ENCODE data around the gene ERCC5. TPM values are rescaled to one million over a fixed set of nuclear protein-coding genes. Genes with fewer than 3 reads are reported as not detected.
A peak's percentile ranks its signal among the peaks of the same experiment; 100 is the strongest.

ERCC5 gene
- total RNA-seq, 1 donor, result 94.1 TPM

DNA sequence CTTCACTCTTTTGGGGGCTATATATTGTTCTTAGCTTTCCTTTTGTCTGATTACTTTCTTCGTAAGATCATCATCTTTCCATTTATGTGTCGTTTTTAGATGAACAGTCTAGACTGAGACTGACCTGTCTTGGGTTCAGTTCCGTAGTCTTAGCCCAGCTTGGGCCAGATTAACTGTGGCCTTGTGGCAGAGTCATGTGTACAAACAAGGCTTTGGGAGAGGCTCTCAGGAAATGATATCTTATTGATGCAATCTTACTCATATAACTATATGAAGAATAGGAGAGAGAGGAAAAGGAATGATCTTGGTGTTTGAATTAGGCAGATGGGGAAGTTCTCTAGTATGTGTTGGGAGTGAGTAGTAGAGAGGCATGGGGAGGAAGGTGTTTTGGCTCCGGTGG, 6.8 kb upstream of the ERCC5 start:
- DNase-seq (ENCODE audit: low read depth), result peak; percentile 14
- no peak overlapping the region for H3K4me3 ChIP-seq (ENCODE audit: low read depth, low read length)
- TF ChIP-seq, protein P1, sequence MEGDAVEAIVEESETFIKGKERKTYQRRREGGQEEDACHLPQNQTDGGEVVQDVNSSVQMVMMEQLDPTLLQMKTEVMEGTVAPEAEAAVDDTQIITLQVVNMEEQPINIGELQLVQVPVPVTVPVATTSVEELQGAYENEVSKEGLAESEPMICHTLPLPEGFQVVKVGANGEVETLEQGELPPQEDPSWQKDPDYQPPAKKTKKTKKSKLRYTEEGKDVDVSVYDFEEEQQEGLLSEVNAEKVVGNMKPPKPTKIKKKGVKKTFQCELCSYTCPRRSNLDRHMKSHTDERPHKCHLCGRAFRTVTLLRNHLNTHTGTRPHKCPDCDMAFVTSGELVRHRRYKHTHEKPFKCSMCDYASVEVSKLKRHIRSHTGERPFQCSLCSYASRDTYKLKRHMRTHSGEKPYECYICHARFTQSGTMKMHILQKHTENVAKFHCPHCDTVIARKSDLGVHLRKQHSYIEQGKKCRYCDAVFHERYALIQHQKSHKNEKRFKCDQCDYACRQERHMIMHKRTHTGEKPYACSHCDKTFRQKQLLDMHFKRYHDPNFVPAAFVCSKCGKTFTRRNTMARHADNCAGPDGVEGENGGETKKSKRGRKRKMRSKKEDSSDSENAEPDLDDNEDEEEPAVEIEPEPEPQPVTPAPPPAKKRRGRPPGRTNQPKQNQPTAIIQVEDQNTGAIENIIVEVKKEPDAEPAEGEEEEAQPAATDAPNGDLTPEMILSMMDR (IDR thresholded peaks at IDR 0.05; ENCODE audit: insufficient read depth, low read depth, low read length), result no peak

DNA sequence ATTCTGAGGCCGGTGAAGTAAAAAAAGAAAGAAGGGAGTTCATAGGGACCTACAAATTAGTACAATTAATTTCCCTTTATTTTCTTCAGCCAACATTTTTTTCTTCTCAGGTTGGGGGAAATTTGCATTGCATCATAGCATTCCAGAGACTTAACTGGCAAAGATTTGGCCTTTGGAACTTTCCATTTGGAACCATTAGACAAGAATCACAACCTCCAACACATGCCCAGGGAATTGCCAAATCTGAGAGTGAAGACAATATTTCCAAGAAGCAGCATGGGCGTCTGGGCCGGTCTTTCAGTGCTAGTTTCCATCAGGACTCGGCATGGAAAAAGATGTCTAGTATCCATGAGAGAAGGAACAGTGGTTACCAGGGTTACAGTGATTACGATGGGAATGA, 6.4 kb upstream of the ERCC5 start:
- TF ChIP-seq, protein P1 (IDR thresholded peaks at IDR 0.05; ENCODE audit: insufficient read depth, low read depth, low read length), result no peak
- no peak overlapping the region for H3K4me3 ChIP-seq (ENCODE audit: low read depth, low read length)
- peak; percentile 64 for DNase-seq (ENCODE audit: low read depth)

DNA sequence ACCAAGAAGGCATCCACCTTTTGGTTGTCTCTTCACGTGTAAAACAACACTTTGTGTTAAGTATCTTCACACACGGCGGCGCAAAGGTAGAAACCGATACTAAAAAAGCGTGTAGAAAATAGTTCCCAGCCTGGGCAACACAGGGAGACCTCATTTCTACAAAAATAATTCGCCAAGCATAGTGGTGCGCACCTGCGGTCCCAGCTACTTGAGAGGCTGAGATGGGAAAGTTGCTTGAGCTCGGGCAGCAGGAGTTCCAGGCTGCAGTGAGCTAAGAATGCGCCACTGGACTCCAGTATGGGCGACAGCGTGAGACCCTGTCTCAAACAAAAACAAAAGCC, 573 bp upstream of the ERCC5 start:
- peak overlapping the region; percentile 99 for H3K4me3 ChIP-seq (ENCODE audit: low read depth, low read length)
- no peak for DNase-seq (ENCODE audit: low read depth)
- TF ChIP-seq, protein P1 (IDR thresholded peaks at IDR 0.05; ENCODE audit: insufficient read depth, low read depth, low read length), result no peak

DNA sequence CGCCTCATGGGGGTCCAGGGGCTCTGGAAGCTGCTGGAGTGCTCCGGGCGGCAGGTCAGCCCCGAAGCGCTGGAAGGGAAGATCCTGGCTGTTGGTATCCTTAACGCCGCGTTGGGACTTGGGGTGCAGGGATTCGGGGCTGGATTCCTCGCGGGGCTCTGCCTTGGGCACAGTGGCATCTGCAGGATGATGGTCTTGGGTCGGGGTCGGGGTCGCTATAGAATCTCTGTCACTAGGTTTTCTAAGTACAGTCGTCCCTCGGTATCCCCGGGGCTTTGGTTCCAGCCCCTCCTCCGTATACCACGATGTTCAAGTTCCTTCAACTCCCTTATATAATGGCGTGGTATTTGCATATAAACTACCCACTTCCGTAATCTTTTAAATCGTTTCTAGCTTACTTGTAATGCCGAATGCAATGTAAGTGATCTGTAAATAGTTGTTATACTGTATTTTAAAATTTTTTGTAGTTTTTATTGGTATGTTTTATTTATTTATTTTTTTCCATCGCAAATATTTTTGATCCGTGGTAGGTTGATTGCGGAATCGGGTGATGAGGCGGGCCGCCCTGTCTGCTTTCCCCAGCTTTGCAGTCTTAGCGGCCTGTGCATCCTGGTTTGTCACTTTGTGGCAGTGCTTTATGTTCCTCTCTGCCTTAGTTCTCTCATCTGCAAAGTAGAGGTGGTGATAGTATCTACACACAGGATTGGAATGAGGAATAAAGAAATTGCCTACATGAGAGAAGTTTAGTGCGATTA, 606 bp downstream of the ERCC5 start:
- TF ChIP-seq, protein P1 (IDR thresholded peaks at IDR 0.05; ENCODE audit: insufficient read depth, low read depth, low read length), result no peak
- peak; percentile 55 for DNase-seq (ENCODE audit: low read depth)

DNA sequence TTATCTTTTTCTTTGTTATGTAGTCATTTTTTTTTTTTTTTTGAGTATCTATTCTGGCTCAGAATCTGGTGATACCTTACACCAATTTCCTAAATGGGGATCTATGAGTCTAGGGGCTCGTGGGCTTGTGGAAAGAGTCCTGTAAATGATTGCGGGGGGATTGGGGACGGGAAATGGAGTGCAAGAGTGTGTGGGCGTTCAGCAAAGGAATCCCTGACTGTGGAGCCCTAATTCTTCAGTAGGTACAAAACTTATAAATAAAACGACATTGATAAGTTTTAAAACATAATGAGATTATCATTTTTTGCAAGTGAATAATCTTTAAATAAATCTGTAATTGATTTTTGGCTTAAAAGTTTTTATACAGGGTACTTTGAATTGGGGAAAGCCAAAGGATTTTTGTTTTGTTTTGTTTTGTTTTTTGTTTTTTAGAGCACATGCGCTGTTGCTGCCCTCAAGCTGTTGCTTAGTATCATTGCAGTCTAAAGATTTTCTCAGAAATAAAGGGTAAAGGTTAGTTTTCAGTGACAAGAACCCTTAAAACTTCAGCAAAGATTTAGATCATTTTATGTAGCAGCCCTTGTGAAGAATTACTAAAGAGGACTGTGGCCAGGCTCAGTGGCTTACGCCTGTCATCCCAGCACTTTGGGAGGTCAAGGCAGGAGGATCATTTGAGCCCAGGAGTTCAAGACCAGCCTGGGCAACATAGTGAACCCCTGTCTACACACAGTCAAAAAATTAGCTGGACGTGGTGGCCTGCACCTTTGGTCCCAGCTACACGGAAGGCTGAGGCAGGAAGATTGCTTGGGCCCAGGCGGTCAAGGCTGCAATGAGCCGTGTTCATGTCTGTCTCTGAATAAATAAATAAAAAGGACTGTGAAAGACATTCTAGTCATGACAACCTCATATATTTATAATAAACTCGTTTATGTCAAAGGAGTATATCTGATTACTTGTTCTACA, 1.7 kb downstream of the ERCC5 start:
- peak overlapping the region; percentile 99 for H3K4me3 ChIP-seq (ENCODE audit: low read depth, low read length)
- DNase-seq (ENCODE audit: low read depth), result peak; percentile 60
- TF ChIP-seq, protein P1 (IDR thresholded peaks at IDR 0.05; ENCODE audit: insufficient read depth, low read depth, low read length), result peak; percentile 74

More for the DNA sequence above, 606 bp downstream of the ERCC5 start:
- H3K4me3 ChIP-seq (ENCODE audit: low read depth, low read length), result peak overlapping the region; percentile 99

DNA sequence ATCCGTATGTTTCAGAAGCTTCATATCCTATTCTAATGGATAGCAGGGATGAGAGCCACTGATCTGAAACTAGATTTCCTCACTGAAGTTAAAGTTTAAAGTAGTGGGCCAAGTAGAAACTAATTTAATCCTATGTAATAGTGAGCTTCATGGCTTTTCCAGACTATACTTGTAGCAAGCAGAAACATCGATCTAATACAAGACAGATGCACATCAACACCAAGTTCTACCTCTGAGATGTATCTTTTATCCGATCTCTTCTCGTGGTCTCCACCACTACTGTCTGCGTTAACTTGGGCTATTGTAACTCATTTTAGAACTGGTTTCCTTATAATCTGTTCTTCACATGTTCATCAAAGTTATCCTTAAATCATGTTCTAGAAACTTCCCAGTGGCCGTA, 3.1 kb downstream of the ERCC5 start:
- H3K4me3 ChIP-seq (ENCODE audit: low read depth, low read length), result no peak overlapping the region
- TF ChIP-seq, protein P1 (IDR thresholded peaks at IDR 0.05; ENCODE audit: insufficient read depth, low read depth, low read length), result no peak
- no peak for DNase-seq (ENCODE audit: low read depth)

Data from fibroblast of villous mesenchyme (primary cell).